HepG2 (cell line): Measurements from ENCODE around the gene TCF7L2. TPM values are rescaled to one million over a fixed set of nuclear protein-coding genes. Genes with fewer than 3 reads are reported as not detected.
A peak's percentile ranks its signal among the peaks of the same experiment; 100 is the strongest.

Source experiments
- CCAR2 ChIP-seq: fragments of 200-400 bp; formaldehyde crosslinking; optimal IDR thresholded peaks from 2 replicates; pipeline ENCODE3; 2018; ENCODE audit warnings: low read depth, mild to moderate bottlenecking, low read length, moderate library complexity
- CREM ChIP-seq, 2 experiments: sonication (generic) in 1 of 2; formaldehyde crosslinking in 1 of 2; IDR thresholded peaks; 2 replicates each; pipeline versions ENCODE4 v1.4.0 to v1.6.1; 2016 to 2020; ENCODE audit warnings: antibody characterized with exemption in 1 of 2, mild to moderate bottlenecking in 1 of 2, missing genetic modification reagents in 1 of 2
- EEA1 ChIP-seq: sonication (generic); formaldehyde crosslinking; IDR thresholded peaks from 2 replicates; pipeline ENCODE4 v1.5.1; 2020; ENCODE audit warnings: mild to moderate bottlenecking, missing genetic modification reagents, borderline replicate concordance
- GTF2F1 ChIP-seq: fragments of 150-350 bp; IDR thresholded peaks from 2 replicates; pipeline ENCODE4 v1.6.1; 2014; ENCODE audit warnings: low read length
- HCFC1 ChIP-seq: fragments of 150-350 bp; IDR thresholded peaks from 2 replicates; pipeline ENCODE4 v1.6.1; 2014; ENCODE audit warnings: low read depth, low read length
- NCOA1 ChIP-seq: sonication (generic); formaldehyde crosslinking; IDR thresholded peaks from 2 replicates; pipeline ENCODE4 v1.9.0; 2021; ENCODE audit warnings: missing genetic modification reagents
- NCOA5 ChIP-seq: sonication (generic); formaldehyde crosslinking; IDR thresholded peaks from 2 replicates; pipeline ENCODE4 v1.4.0; 2020; ENCODE audit warnings: missing genetic modification reagents
- PAX8 ChIP-seq: sonication (generic); formaldehyde crosslinking; IDR thresholded peaks from 2 replicates; pipeline ENCODE4 v1.8.0; 2022; ENCODE audit warnings: mild to moderate bottlenecking, missing genetic modification reagents, borderline replicate concordance
- PHF8 ChIP-seq: sonication (generic); formaldehyde crosslinking; IDR thresholded peaks from 2 replicates; pipeline ENCODE4 v1.5.0; 2020; ENCODE audit warnings: missing genetic modification reagents
- PLRG1 ChIP-seq: fragments of 450-650 bp; conservative IDR thresholded peaks from 2 replicates; pipeline ENCODE4 v1.6.1; 2016
- POGZ ChIP-seq: sonication (generic); formaldehyde crosslinking; IDR thresholded peaks from 2 replicates; pipeline ENCODE4 v1.4.0; 2020; ENCODE audit warnings: mild to moderate bottlenecking, missing genetic modification reagents
- RBM22 ChIP-seq: fragments of 200-400 bp; formaldehyde crosslinking; optimal IDR thresholded peaks from 2 replicates; pipeline ENCODE3; 2017; ENCODE audit warnings: mild to moderate bottlenecking, low read length, moderate library complexity
- SPEN ChIP-seq: sonication (generic); formaldehyde crosslinking; IDR thresholded peaks from 2 replicates; pipeline ENCODE4 v1.5.1; 2020; ENCODE audit warnings: low read depth, mild to moderate bottlenecking, missing genetic modification reagents
- SRY ChIP-seq: sonication (generic); formaldehyde crosslinking; IDR thresholded peaks from 2 replicates; pipeline ENCODE4 v1.8.0; 2022; ENCODE audit warnings: mild to moderate bottlenecking, missing genetic modification reagents
- TAF1 ChIP-seq: sonication (generic); formaldehyde crosslinking; IDR thresholded peaks from 2 replicates; pipeline ENCODE4 v1.4.0; 2020; ENCODE audit warnings: missing genetic modification reagents
- THAP7 ChIP-seq: sonication (generic); formaldehyde crosslinking; IDR thresholded peaks from 2 replicates; pipeline ENCODE4 v1.8.1; 2023; ENCODE audit warnings: mild to moderate bottlenecking, missing genetic modification reagents
- ZNF124 ChIP-seq: sonication (generic); formaldehyde crosslinking; IDR thresholded peaks from 2 replicates; pipeline ENCODE4 v1.4.0; 2020; ENCODE audit warnings: missing genetic modification reagents
- ZNF205 ChIP-seq: IDR thresholded peaks from 2 replicates; pipeline ENCODE4 v1.6.1; 2018; ENCODE audit warnings: missing biosample characterization, missing genetic modification reagents
- ZNF33B ChIP-seq: sonication (generic); formaldehyde crosslinking; IDR thresholded peaks from 2 replicates; pipeline ENCODE4 v1.5.1; 2020; ENCODE audit warnings: mild to moderate bottlenecking, missing genetic modification reagents
- ZNF383 ChIP-seq: sonication (generic); formaldehyde crosslinking; IDR thresholded peaks from 2 replicates; pipeline ENCODE4 v1.4.0; 2020; ENCODE audit warnings: missing genetic modification reagents, mild to moderate bottlenecking, borderline replicate concordance
- ZNF513 ChIP-seq: sonication (generic); formaldehyde crosslinking; conservative IDR thresholded peaks from 2 replicates; pipeline ENCODE4 v1.5.0; 2020; ENCODE audit warnings: missing genetic modification reagents
- ZNF564 ChIP-seq: sonication (generic); formaldehyde crosslinking; IDR thresholded peaks from 2 replicates; pipeline ENCODE4 v1.8.1; 2023; ENCODE audit warnings: mild to moderate bottlenecking, missing genetic modification reagents
- ZNF589 ChIP-seq: sonication (generic); formaldehyde crosslinking; conservative IDR thresholded peaks from 2 replicates; pipeline ENCODE4 v1.8.0; 2022; ENCODE audit warnings: mild to moderate bottlenecking, moderate library complexity, missing genetic modification reagents
- ZNF780A ChIP-seq: sonication (generic); formaldehyde crosslinking; IDR thresholded peaks from 2 replicates; pipeline ENCODE4 v1.8.0; 2022; ENCODE audit warnings: mild to moderate bottlenecking, missing genetic modification reagents, moderate library complexity
- polyA plus RNA-seq, 8 experiments: library from polyadenylated mRNA; depleted of rRNA in 3 of 8; stranded (reverse) in 7 of 8; unstranded in 1 of 8; fragments of >200 nt; fragmentation: Illumina TruSeq in 4 of 8; extraction: Trizol in 4 of 8; gene quantifications; 2 replicates each; pipeline versions ENCODE4 v1.2.1 to v1.2.3, GENCODE V29; 2011 to 2016; ENCODE audit warnings: low read depth in 4 of 8, missing spikeins in 1 of 8, mixed read lengths in 1 of 8; ENCODE audit not compliant: insufficient read depth in 1 of 8
- total RNA-seq, 5 experiments: library from RNA; depleted of rRNA; stranded (reverse); fragments of >200 nt; fragmentation: Illumina TruSeq; extraction: Trizol; gene quantifications; 2 replicates each; pipeline ENCODE4 v1.2.3, GENCODE V29; 2016; ENCODE audit warnings: low read depth in 1 of 5
- TF ChIP-seq, protein P1 (sequence below): sonication (generic); formaldehyde crosslinking; IDR thresholded peaks from 2 replicates; pipeline ENCODE4 v1.4.0; 2020; ENCODE audit warnings: mild to moderate bottlenecking, missing genetic modification reagents
- TF ChIP-seq, protein P2 (sequence below): sonication (generic); formaldehyde crosslinking; IDR thresholded peaks from 2 replicates; pipeline ENCODE4 v1.9.0; 2021; ENCODE audit warnings: missing genetic modification reagents, borderline replicate concordance

The TCF7L2 gene
- total and polyA plus RNA-seq, 2 of the 13 experiments (the other 11 are each of a cell fraction or from before 2014, with no cell fraction given), result 3.9 to 13.7 TPM

- TF ChIP-seq, protein P1, sequence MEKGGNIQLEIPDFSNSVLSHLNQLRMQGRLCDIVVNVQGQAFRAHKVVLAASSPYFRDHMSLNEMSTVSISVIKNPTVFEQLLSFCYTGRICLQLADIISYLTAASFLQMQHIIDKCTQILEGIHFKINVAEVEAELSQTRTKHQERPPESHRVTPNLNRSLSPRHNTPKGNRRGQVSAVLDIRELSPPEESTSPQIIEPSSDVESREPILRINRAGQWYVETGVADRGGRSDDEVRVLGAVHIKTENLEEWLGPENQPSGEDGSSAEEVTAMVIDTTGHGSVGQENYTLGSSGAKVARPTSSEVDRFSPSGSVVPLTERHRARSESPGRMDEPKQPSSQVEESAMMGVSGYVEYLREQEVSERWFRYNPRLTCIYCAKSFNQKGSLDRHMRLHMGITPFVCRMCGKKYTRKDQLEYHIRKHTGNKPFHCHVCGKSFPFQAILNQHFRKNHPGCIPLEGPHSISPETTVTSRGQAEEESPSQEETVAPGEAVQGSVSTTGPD (CRISPR knock-in tag), result peak; percentile 99
- TF ChIP-seq TAF1 (CRISPR knock-in tag), result no peak
- TF ChIP-seq ZNF383 (CRISPR knock-in tag), result no peak
- TF ChIP-seq, protein P2, sequence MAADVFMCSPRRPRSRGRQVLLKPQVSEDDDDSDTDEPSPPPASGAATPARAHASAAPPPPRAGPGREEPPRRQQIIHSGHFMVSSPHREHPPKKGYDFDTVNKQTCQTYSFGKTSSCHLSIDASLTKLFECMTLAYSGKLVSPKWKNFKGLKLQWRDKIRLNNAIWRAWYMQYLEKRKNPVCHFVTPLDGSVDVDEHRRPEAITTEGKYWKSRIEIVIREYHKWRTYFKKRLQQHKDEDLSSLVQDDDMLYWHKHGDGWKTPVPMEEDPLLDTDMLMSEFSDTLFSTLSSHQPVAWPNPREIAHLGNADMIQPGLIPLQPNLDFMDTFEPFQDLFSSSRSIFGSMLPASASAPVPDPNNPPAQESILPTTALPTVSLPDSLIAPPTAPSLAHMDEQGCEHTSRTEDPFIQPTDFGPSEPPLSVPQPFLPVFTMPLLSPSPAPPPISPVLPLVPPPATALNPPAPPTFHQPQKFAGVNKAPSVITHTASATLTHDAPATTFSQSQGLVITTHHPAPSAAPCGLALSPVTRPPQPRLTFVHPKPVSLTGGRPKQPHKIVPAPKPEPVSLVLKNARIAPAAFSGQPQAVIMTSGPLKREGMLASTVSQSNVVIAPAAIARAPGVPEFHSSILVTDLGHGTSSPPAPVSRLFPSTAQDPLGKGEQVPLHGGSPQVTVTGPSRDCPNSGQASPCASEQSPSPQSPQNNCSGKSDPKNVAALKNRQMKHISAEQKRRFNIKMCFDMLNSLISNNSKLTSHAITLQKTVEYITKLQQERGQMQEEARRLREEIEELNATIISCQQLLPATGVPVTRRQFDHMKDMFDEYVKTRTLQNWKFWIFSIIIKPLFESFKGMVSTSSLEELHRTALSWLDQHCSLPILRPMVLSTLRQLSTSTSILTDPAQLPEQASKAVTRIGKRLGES (CRISPR knock-in tag), result no peak
- peak; percentile 64 for TF ChIP-seq CREM (IDR thresholded peaks at IDR 0.05)
- no peak for TF ChIP-seq CREM (CRISPR knock-in tag; IDR thresholded peaks at IDR 0.05)
- no peak for TF ChIP-seq ZNF589 (CRISPR knock-in tag)
- no peak for TF ChIP-seq GTF2F1
- no peak for TF ChIP-seq PAX8 (CRISPR knock-in tag)
- TF ChIP-seq SRY, result peak; percentile 55; the same call in 1 of the 2 replicates
- TF ChIP-seq ZNF124 (CRISPR knock-in tag), result no peak
- no peak for TF ChIP-seq SPEN (CRISPR knock-in tag)
- peak; percentile 55; the same call in 1 of the 2 replicates for TF ChIP-seq THAP7 (CRISPR knock-in tag)
- peak; percentile 60 for TF ChIP-seq RBM22
- TF ChIP-seq CCAR2, result no peak
- TF ChIP-seq ZNF513 (CRISPR knock-in tag), result no peak
- no peak for TF ChIP-seq HCFC1
- TF ChIP-seq PLRG1, result no peak
- peak; percentile 83 for TF ChIP-seq POGZ (CRISPR knock-in tag)
- no peak for TF ChIP-seq ZNF205 (CRISPR knock-in tag)
- TF ChIP-seq ZNF780A (CRISPR knock-in tag), result no peak
- no peak for TF ChIP-seq NCOA5
- TF ChIP-seq NCOA1 (CRISPR knock-in tag), result no peak
- no peak for TF ChIP-seq EEA1
- TF ChIP-seq ZNF564, result no peak
- TF ChIP-seq ZNF33B (CRISPR knock-in tag), result no peak
- TF ChIP-seq PHF8, result no peak
Measured at GRCh38 chr10:113073549-113074189, 123.6 kb downstream of the TCF7L2 start (continued).
